HEK293 (cell line): ENCODE data around the gene OLIG1.

Source experiments
- BCL11B ChIP-seq: fragments of 450-650 bp; formaldehyde crosslinking; IDR thresholded peaks from 2 replicates; pipeline ENCODE4 v1.5.1; 2016; ENCODE audit warnings: low read depth, missing biosample characterization, missing genetic modification characterization
- GLI2 ChIP-seq: fragments of 450-650 bp; formaldehyde crosslinking; IDR thresholded peaks from 2 replicates; pipeline ENCODE4; 2017; ENCODE audit warnings: missing biosample characterization, missing genetic modification characterization, low read depth, borderline replicate concordance
- HOXD13 ChIP-seq: sonication (generic); formaldehyde crosslinking; IDR thresholded peaks from 2 replicates; pipeline ENCODE4 v1.8.0; 2022; ENCODE audit warnings: missing genetic modification reagents, borderline replicate concordance
- KLF1 ChIP-seq: fragments of 450-650 bp; formaldehyde crosslinking; IDR thresholded peaks from 2 replicates; pipeline ENCODE4 v1.5.1; 2016; ENCODE audit warnings: missing biosample characterization, missing genetic modification characterization
- KLF16 ChIP-seq: fragments of 450-650 bp; formaldehyde crosslinking; IDR thresholded peaks from 2 replicates; pipeline ENCODE4 v1.5.1; 2017; ENCODE audit warnings: missing biosample characterization, missing genetic modification characterization
- OSR2 ChIP-seq: fragments of 450-650 bp; formaldehyde crosslinking; IDR thresholded peaks from 2 replicates; pipeline ENCODE4 v1.5.1; 2016; ENCODE audit warnings: missing biosample characterization, missing genetic modification characterization
- PRDM1 ChIP-seq: fragments of 450-650 bp; formaldehyde crosslinking; IDR thresholded peaks from 2 replicates; pipeline ENCODE4; 2016; ENCODE audit warnings: missing biosample characterization, missing genetic modification characterization
- ZBTB1 ChIP-seq: fragments of 450-650 bp; formaldehyde crosslinking; IDR thresholded peaks from 2 replicates; pipeline ENCODE4 v1.5.1; 2016; ENCODE audit warnings: missing biosample characterization, missing genetic modification characterization
- ZFHX2 ChIP-seq: fragments of 450-650 bp; formaldehyde crosslinking; conservative IDR thresholded peaks from 2 replicates; pipeline ENCODE4 v1.5.1; 2016; ENCODE audit warnings: missing biosample characterization, missing genetic modification characterization
- ZFP41 ChIP-seq: fragments of 450-650 bp; formaldehyde crosslinking; IDR thresholded peaks from 2 replicates; pipeline ENCODE4 v1.5.1; 2016; ENCODE audit warnings: missing biosample characterization, missing genetic modification characterization, borderline replicate concordance
- ZNF133 ChIP-seq: fragments of 450-650 bp; formaldehyde crosslinking; IDR thresholded peaks from 2 replicates; pipeline ENCODE4 v1.5.1; 2016; ENCODE audit warnings: missing biosample characterization, missing genetic modification characterization
- ZNF16 ChIP-seq: fragments of 450-650 bp; formaldehyde crosslinking; IDR thresholded peaks from 2 replicates; pipeline ENCODE4 v1.5.1; 2016; ENCODE audit warnings: low read depth, missing biosample characterization, missing genetic modification characterization
- ZNF19 ChIP-seq: fragments of 450-650 bp; formaldehyde crosslinking; IDR thresholded peaks from 2 replicates; pipeline ENCODE4; 2016; ENCODE audit warnings: missing biosample characterization, missing genetic modification characterization, low read depth
- ZNF221 ChIP-seq: fragments of 450-650 bp; formaldehyde crosslinking; IDR thresholded peaks from 2 replicates; pipeline ENCODE4 v1.5.1; 2017; ENCODE audit warnings: missing biosample characterization, missing genetic modification characterization, borderline replicate concordance
- ZNF23 ChIP-seq: fragments of 450-650 bp; formaldehyde crosslinking; IDR thresholded peaks from 2 replicates; pipeline ENCODE4 v1.5.1; 2016; ENCODE audit warnings: missing biosample characterization, missing genetic modification characterization, borderline replicate concordance
- ZNF394 ChIP-seq: fragments of 450-650 bp; formaldehyde crosslinking; IDR thresholded peaks from 2 replicates; pipeline ENCODE4 v1.5.1; 2016; ENCODE audit warnings: missing biosample characterization, missing genetic modification characterization, mild to moderate bottlenecking, moderate library complexity, borderline replicate concordance
- ZNF473 ChIP-seq: fragments of 450-650 bp; formaldehyde crosslinking; IDR thresholded peaks from 2 replicates; pipeline ENCODE4 v1.5.1; 2017; ENCODE audit warnings: missing biosample characterization, missing genetic modification characterization
- ZNF544 ChIP-seq: fragments of 450-650 bp; formaldehyde crosslinking; IDR thresholded peaks from 2 replicates; pipeline ENCODE4 v1.5.0; 2017; ENCODE audit warnings: missing biosample characterization, missing genetic modification characterization
- ZNF561 ChIP-seq: fragments of 450-650 bp; IDR thresholded peaks from 2 replicates; pipeline ENCODE4 v1.5.1; 2018; ENCODE audit warnings: missing biosample characterization, missing genetic modification characterization, borderline replicate concordance
- ZNF623 ChIP-seq: fragments of 450-650 bp; formaldehyde crosslinking; IDR thresholded peaks from 2 replicates; pipeline ENCODE4 v1.5.1; 2016; ENCODE audit warnings: missing biosample characterization, missing genetic modification characterization
- ZNF677 ChIP-seq: fragments of 450-650 bp; IDR thresholded peaks from 2 replicates; pipeline ENCODE4 v1.5.0; 2018; ENCODE audit warnings: missing biosample characterization, mild to moderate bottlenecking, missing genetic modification characterization, moderate library complexity
- ZNF701 ChIP-seq: fragments of 450-650 bp; formaldehyde crosslinking; IDR thresholded peaks from 2 replicates; pipeline ENCODE4 v1.5.1; 2016; ENCODE audit warnings: missing biosample characterization, missing genetic modification characterization
- ZNF707 ChIP-seq: fragments of 450-650 bp; formaldehyde crosslinking; IDR thresholded peaks from 2 replicates; pipeline ENCODE4 v1.5.1; 2016; ENCODE audit warnings: missing biosample characterization, missing genetic modification characterization
- TF ChIP-seq, protein P1 (sequence below): fragments of 450-650 bp; formaldehyde crosslinking; IDR thresholded peaks from 2 replicates; pipeline ENCODE4 v1.5.1; 2016; ENCODE audit warnings: missing biosample characterization, missing genetic modification characterization
- TF ChIP-seq, protein P2 (sequence below): fragments of 450-650 bp; formaldehyde crosslinking; IDR thresholded peaks from 2 replicates; pipeline ENCODE4 v1.5.1; 2017; ENCODE audit warnings: missing biosample characterization, missing genetic modification characterization
- TF ChIP-seq, protein P3 (sequence below): fragments of 450-650 bp; formaldehyde crosslinking; IDR thresholded peaks from 2 replicates; pipeline ENCODE4 v1.5.1; 2016; ENCODE audit warnings: missing biosample characterization, missing genetic modification characterization
- TF ChIP-seq, protein P4 (sequence below): fragments of 450-650 bp; formaldehyde crosslinking; IDR thresholded peaks from 2 replicates; pipeline ENCODE4 v1.5.1; 2016; ENCODE audit warnings: missing biosample characterization, missing genetic modification characterization
- TF ChIP-seq, protein P5 (sequence below): sonication (generic); formaldehyde crosslinking; IDR thresholded peaks from 2 replicates; pipeline ENCODE4 v1.8.1; 2022; ENCODE audit warnings: mild to moderate bottlenecking, moderate library complexity, missing genetic modification reagents
- TF ChIP-seq, protein P6 (sequence below): fragments of 450-650 bp; formaldehyde crosslinking; IDR thresholded peaks from 2 replicates; pipeline ENCODE4 v1.5.1; 2016; ENCODE audit warnings: missing biosample characterization, missing genetic modification characterization

The OLIG1 gene

DNA sequence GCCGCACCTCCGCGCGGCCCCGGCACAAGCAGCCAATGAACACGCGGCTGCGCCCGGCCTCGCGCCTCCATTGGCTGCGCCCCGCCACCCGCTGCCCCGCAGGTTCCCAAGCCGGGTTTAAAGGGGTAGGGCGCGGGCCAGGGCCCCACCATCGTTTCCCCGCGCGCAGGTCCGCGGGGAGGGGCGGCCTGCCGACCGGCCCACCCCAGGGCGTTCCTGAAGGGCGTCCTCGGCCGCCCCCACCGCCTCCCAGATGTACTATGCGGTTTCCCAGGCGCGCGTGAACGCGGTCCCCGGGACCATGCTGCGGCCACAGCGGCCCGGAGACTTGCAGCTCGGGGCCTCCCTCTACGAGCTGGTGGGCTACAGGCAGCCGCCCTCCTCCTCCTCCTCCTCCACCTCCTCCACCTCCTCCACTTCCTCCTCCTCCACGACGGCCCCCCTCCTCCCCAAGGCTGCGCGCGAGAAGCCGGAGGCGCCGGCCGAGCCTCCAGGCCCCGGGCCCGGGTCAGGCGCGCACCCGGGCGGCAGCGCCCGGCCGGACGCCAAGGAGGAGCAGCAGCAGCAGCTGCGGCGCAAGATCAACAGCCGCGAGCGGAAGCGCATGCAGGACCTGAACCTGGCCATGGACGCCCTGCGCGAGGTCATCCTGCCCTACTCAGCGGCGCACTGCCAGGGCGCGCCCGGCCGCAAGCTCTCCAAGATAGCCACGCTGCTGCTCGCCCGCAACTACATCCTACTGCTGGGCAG, at the start of gene OLIG1 (continued):
- TF ChIP-seq ZNF623 (tag by site-specific recombination) (no peak), ZNF561 (tag by site-specific recombination) (peak; percentile 73; the same call in 1 of the 2 replicates), ZNF544 (tag by site-specific recombination) (no peak), ZNF221 (tag by site-specific recombination) (no peak), GLI2 (tag by site-specific recombination) (no peak), ZNF473 (tag by site-specific recombination) (no peak), ZNF19 (tag by site-specific recombination) (no peak), ZNF16 (no peak), ZNF394 (peak; percentile 21; the same call in 1 of the 2 replicates), ZFP41 (no peak), ZFHX2 (peak; percentile 93), ZNF701 (tag by site-specific recombination) (no peak), ZNF707 (no peak), HOXD13 (CRISPR knock-in tag) (no peak), OSR2 (tag by site-specific recombination) (no peak), KLF16 (tag by site-specific recombination) (0 out of 2 replicates have a peak, but pooled peaks have one; percentile 45), ZNF677 (tag by site-specific recombination) (no peak), PRDM1 (tag by site-specific recombination) (no peak), ZBTB1 (tag by site-specific recombination) (no peak), ZNF133 (tag by site-specific recombination) (no peak), KLF1 (tag by site-specific recombination) (peak; percentile 96), BCL11B (tag by site-specific recombination) (no peak), ZNF23 (tag by site-specific recombination) (no peak)
- TF ChIP-seq, protein P1, sequence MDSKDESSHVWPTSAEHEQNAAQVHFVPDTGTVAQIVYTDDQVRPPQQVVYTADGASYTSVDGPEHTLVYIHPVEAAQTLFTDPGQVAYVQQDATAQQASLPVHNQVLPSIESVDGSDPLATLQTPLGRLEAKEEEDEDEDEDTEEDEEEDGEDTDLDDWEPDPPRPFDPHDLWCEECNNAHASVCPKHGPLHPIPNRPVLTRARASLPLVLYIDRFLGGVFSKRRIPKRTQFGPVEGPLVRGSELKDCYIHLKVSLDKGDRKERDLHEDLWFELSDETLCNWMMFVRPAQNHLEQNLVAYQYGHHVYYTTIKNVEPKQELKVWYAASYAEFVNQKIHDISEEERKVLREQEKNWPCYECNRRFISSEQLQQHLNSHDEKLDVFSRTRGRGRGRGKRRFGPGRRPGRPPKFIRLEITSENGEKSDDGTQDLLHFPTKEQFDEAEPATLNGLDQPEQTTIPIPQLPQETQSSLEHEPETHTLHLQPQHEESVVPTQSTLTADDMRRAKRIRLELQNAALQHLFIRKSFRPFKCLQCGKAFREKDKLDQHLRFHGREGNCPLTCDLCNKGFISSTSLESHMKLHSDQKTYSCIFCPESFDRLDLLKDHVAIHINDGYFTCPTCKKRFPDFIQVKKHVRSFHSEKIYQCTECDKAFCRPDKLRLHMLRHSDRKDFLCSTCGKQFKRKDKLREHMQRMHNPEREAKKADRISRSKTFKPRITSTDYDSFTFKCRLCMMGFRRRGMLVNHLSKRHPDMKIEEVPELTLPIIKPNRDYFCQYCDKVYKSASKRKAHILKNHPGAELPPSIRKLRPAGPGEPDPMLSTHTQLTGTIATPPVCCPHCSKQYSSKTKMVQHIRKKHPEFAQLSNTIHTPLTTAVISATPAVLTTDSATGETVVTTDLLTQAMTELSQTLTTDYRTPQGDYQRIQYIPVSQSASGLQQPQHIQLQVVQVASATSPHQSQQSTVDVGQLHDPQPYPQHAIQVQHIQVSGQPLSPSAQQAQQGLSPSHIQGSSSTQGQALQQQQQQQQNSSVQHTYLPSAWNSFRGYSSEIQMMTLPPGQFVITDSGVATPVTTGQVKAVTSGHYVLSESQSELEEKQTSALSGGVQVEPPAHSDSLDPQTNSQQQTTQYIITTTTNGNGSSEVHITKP, result peak; percentile 88
- TF ChIP-seq, protein P2, sequence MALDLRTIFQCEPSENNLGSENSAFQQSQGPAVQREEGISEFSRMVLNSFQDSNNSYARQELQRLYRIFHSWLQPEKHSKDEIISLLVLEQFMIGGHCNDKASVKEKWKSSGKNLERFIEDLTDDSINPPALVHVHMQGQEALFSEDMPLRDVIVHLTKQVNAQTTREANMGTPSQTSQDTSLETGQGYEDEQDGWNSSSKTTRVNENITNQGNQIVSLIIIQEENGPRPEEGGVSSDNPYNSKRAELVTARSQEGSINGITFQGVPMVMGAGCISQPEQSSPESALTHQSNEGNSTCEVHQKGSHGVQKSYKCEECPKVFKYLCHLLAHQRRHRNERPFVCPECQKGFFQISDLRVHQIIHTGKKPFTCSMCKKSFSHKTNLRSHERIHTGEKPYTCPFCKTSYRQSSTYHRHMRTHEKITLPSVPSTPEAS (tag by site-specific recombination), result no peak
- TF ChIP-seq, protein P3, sequence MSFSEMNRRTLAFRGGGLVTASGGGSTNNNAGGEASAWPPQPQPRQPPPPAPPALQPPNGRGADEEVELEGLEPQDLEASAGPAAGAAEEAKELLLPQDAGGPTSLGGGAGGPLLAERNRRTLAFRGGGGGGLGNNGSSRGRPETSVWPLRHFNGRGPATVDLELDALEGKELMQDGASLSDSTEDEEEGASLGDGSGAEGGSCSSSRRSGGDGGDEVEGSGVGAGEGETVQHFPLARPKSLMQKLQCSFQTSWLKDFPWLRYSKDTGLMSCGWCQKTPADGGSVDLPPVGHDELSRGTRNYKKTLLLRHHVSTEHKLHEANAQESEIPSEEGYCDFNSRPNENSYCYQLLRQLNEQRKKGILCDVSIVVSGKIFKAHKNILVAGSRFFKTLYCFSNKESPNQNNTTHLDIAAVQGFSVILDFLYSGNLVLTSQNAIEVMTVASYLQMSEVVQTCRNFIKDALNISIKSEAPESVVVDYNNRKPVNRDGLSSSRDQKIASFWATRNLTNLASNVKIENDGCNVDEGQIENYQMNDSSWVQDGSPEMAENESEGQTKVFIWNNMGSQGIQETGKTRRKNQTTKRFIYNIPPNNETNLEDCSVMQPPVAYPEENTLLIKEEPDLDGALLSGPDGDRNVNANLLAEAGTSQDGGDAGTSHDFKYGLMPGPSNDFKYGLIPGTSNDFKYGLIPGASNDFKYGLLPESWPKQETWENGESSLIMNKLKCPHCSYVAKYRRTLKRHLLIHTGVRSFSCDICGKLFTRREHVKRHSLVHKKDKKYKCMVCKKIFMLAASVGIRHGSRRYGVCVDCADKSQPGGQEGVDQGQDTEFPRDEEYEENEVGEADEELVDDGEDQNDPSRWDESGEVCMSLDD (tag by site-specific recombination), result no peak; the same call in 1 of the 2 replicates
- TF ChIP-seq, protein P4, sequence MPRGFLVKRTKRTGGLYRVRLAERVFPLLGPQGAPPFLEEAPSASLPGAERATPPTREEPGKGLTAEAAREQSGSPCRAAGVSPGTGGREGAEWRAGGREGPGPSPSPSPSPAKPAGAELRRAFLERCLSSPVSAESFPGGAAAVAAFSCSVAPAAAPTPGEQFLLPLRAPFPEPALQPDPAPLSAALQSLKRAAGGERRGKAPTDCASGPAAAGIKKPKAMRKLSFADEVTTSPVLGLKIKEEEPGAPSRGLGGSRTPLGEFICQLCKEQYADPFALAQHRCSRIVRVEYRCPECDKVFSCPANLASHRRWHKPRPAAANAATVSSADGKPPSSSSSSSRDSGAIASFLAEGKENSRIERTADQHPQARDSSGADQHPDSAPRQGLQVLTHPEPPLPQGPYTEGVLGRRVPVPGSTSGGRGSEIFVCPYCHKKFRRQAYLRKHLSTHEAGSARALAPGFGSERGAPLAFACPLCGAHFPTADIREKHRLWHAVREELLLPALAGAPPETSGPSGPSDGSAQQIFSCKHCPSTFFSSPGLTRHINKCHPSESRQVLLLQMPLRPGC (tag by site-specific recombination), result no peak
- TF ChIP-seq, protein P5, sequence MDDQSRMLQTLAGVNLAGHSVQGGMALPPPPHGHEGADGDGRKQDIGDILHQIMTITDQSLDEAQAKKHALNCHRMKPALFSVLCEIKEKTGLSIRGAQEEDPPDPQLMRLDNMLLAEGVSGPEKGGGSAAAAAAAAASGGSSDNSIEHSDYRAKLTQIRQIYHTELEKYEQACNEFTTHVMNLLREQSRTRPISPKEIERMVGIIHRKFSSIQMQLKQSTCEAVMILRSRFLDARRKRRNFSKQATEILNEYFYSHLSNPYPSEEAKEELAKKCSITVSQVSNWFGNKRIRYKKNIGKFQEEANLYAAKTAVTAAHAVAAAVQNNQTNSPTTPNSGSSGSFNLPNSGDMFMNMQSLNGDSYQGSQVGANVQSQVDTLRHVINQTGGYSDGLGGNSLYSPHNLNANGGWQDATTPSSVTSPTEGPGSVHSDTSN (CRISPR knock-in tag), result peak; percentile 82
- TF ChIP-seq, protein P6, sequence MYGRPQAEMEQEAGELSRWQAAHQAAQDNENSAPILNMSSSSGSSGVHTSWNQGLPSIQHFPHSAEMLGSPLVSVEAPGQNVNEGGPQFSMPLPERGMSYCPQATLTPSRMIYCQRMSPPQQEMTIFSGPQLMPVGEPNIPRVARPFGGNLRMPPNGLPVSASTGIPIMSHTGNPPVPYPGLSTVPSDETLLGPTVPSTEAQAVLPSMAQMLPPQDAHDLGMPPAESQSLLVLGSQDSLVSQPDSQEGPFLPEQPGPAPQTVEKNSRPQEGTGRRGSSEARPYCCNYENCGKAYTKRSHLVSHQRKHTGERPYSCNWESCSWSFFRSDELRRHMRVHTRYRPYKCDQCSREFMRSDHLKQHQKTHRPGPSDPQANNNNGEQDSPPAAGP (tag by site-specific recombination), result peak; percentile 59; the same call in 1 of the 2 replicates
